Limb (tissue), 2 donors: Measurements from ENCODE around the gene G2E3.
"Not testable (repeated sequence)": the region's sequence is repeated elsewhere in the genome, so short reads cannot be mapped to it uniquely, and the experiment has no call there.

Experiments used
- DNase-seq, 2 donors: peaks; one replicate each; pipeline ENCODE4 v3.0.0-alpha.2; 2016; ENCODE audit errors: extremely low spot score in 2 of 2

Gene G2E3

DNA sequence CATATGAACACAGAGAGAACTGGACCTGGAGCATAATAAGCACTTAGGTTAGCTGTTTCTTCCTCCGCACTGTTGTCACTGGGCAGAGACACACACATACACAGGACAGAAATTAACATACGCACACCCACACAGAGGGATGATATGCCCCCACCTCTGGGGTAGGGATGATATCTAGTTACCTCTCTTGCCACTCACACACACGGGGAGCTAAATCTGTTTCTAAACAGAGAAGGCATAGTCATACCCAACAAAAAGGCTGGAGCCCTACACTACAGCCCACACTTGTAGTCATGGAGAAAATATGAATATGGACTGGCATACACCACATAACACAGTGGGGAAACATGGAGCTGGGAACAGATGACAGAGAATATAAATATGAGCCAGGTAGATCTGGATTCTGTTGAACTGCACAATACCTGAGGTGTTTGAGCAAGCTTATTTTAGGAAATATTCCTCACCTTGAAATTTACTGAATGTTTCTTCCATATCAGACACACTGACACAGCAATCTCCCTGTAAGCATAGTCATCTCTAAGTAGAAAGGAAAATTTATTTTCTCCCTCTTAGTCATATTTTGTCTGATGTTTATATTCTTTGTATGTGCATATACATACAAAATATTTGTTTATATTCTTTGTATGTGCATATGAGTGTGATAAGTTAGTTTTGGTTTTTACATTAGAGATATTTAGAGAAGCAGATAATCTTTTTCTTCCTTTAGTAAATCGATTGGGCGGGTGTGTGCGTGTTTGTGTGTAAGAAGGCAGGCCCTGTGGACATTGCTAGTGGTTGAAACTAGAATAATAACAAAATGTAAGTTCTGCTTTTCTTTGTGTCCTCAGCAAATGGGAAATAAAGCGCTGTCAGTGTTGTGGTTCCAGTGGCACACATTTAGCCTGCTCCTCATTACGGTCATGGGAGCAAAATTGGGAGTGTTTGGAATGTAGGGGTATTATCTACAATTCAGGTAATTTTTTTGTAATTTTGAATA is 42.3 kb downstream of the G2E3 start:
- no peak for DNase-seq

GRCh38 chr14:30603402-30603801 is 44.4 kb downstream of the G2E3 start:
- DNase-seq, result no peak

DNA sequence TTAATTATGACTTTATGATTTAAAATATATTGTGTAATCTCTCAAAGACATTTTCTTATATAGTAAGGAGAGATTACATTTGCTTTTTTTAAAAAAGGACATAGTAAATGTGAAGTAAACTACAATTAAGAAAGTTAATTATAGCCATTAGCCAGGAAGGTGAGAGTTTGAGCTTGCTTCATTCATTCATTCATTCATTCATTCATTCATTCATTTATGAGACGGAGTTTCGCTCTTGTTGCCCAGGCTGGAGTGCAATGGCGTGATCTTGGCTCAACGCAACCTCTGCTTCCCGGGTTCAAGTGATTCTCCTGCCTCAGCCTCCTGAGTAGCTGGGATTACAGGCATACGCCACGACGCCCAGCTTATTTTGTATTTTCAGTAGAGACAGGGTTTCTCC is 45.7 kb downstream of the G2E3 start:
- DNase-seq, result not testable (repeated sequence)

- DNase-seq, result no peak
Observed at GRCh38 chr14:30607156-30607780, 48.3 kb downstream of the G2E3 start.

DNA sequence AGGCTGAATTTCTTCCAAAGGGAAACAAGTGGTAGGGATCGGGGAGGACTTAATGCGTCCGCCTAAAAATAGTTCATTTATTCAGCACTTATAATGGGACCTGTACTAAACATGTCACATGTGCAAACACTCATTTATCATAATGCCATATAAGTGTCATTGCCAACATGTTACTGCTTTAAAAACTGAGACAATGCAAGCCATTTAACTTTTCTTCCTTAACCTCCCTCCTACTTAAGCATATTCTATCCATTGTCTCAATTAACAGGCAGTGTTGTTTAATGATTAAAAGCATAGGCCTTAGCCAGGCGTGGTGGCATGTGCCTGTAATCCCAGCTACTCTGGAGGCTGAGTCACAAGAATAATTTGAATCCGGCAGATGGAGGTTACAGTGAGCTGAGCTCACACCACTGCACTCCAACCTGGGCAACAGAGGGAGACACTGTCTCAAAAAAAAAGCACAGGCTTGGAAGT is 49.6 kb downstream of the G2E3 start:
- DNase-seq, result no peak

GRCh38 chr14:30610787-30611343 is 51.9 kb downstream of the G2E3 start:
- DNase-seq, result peak; percentile 39 to 52

GRCh38 chr14:30614155-30614554 is 55.2 kb downstream of the G2E3 start:
- no peak for DNase-seq

DNA sequence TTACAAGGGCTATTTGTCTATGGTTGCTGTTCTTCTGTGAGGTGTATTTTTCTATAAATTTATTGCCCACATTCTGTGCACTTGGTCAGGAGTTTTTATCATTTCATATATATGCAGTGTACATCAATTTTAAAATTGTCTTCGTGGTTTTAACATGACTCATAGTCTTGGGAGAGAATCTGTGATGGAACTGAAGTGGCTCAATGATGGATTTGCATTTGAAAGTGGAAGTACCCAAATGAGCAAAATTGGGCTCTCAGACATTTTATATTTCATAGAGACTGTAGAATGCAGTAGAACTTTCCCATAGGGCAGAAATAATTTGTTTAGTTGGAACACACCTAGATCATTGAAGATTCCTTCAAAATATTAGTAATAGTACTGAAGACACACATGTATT is 61.2 kb downstream of the G2E3 start:
- DNase-seq, result no peak

DNA sequence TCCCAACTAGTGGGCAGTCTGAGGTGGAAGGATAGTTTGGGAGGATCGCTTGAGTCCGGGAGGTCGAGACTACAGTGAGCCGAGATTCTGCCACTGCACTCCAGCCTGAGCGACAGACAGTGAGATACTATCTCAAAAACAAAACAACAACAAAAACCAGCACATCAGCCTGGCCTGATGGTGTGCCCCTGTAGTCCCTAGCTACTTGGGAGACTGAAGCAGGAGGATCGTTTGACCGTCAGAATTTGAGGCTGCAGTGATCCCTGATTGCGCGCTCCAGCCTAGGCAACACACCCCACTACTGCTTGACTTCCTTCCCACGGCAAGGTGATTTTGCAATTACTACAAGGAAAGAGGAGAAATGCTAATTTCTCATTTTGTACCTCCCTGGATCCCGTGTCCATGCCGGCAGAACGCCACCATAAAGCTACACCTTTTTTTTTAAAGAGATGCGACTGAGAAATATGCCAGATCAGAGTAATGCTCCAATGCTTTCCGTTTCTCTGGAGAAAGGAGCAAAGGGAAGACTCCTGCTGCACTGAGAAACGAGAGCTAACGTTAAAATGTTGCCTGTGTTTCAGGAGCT is 62.5 kb downstream of the G2E3 start:
- peak in 1 of 2 donors; percentile 43 for DNase-seq

DNA sequence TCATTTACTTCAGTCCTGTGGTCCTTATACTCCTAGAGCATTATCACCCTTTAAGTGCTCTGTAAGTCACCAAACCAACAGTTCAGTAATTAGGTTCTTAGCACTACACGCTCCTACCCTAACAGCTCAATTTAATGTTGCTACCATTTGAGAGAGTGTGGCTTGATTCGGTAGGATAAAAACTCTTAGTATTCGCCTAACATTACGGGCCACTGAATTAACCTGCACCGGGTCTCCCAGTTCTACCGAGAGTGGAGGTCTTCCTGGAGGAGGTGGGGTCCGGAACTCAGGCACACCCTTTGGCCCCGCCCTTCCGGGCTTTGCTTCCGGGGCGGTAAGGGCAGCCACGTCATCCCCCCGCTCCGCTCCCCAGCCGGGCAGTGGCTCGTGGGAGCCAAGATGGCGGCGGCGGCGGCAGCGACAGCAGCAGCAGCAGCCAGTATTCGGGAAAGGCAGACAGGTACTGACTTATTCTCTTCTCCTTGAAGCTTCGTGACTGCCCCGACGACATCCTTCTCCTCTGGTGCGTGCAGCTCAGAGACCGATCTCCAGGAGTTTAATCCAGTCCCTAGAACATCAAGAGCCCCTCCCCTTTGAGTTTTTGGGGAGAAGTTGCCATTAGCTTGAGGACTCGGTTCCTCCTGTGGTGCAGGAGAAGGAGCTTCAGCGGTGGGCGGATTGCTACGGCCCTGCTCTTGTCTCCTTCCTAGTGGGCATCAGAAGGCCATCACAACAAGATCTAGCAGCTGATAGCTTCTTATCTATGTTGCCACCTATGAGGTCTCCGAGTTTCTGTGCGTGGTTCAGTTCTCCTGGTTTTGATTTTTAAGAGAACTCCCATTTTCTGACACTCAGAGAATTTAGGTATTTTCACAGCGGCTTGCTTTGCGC is 63.2 kb downstream of the G2E3 start, which contains the start of gene SCFD1:
Gene SCFD1 (plus strand): TSS at position 380 of the 891 bp plus-strand sequence. CDS start 20 bp downstream, at position 400.
- DNase-seq, result peak; percentile 94 to 96

GRCh38 chr14:30623412-30624131 is 64.6 kb downstream of the G2E3 start:
- no peak for DNase-seq

- DNase-seq, result no peak
Observed at GRCh38 chr14:30624132-30624423, 65.1 kb downstream of the G2E3 start.

GRCh38 chr14:30625533-30625932 is 66.6 kb downstream of the G2E3 start:
- no peak for DNase-seq

DNA sequence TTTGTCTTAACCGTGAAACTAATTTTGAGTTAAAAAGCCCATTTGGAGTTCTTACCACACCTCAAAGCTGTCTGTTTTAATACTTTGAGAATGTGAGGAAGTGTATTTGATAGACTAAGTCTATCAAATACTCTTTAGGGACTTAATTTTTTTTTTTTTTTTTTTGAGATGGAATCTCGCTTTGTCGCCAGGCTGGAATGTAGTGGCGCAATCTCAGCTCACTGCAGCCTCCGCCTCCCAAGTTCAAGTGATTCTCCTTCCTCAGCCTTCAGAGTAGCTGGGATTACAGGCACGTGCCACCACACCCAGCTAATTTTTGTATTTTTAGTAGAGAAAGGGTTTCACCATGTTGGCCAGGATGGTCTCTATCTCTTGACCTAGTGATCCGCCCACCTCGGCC is 70.5 kb downstream of the G2E3 start:
- not testable (repeated sequence) for DNase-seq

GRCh38 chr14:30630248-30630647 is 71.3 kb downstream of the G2E3 start:
- no peak for DNase-seq

DNA sequence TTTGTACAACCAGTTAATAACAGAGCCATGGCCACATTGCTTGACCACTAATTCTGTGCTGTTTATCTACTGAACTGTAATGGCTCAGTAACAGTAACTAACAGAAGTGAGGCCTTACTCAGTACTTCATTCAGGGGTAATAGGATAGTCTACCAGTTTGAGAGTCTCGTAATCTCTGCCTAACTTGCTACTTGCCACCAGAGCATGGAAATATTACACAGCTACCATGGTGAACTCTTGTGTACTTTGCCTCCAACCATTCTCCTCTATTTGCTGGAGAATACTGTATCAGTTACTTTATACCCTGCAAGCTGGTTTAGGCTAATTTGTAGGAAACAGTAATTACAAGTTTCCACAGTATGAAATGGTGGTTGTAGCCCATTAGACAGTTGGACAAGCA is 73.8 kb downstream of the G2E3 start:
- DNase-seq, result no peak

DNA sequence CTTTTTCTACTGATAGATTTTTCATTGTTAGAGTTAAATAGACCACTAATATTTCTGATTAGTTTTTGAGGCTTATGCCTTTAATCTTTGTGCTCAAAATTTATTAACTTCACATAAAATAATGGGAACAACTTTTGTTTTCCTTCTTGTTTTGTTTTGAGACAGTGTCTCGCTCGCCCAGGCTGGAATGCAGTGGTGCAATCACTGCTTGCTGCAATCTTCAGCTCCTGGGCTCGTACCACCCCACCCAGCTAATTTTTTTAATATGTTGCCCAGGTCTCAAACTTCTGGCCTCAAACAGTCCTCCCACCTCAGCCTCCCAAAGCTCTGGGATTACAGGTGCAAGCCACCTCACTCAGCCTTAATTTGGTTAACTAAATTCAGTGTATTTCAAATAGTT is 80.0 kb downstream of the G2E3 start:
- DNase-seq, result no peak

GRCh38 chr14:30641207-30641606 is 82.2 kb downstream of the G2E3 start:
- DNase-seq, result no peak

DNA sequence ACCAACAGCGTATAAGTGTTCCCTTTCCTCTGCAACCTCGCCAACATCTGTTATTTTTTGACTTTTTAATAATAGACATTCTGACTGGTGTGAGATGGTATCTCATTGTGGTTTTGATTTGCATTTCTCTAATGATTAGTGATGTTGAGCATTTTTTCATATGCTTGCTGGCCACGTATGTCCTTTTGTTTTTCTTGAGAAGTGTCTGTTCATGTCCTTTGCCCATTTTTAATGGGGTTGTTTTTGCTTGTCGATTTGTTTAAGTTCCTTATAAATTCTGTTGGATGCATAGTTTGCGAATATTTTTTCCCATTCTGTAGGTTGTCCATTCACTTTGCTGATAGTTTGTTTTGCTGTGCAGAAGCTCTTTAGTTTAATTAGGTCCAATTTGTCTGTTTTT is 85.5 kb downstream of the G2E3 start:
- DNase-seq, result not testable (repeated sequence)

GRCh38 chr14:30645600-30645999 is 86.6 kb downstream of the G2E3 start:
- DNase-seq, result no peak
